ENCODE results near the gene SPEN. TPM values are rescaled to one million over a fixed set of nuclear protein-coding genes. Genes with fewer than 3 reads are reported as not detected.
"Not testable (repeated sequence)": the region's sequence is repeated elsewhere in the genome, so short reads cannot be mapped to it uniquely, and the experiment has no call there.

Gene SPEN
- total RNA-seq, 4 donors from 2014 or later, result 34.6 to 49.9 (median 44.7) TPM

DNA sequence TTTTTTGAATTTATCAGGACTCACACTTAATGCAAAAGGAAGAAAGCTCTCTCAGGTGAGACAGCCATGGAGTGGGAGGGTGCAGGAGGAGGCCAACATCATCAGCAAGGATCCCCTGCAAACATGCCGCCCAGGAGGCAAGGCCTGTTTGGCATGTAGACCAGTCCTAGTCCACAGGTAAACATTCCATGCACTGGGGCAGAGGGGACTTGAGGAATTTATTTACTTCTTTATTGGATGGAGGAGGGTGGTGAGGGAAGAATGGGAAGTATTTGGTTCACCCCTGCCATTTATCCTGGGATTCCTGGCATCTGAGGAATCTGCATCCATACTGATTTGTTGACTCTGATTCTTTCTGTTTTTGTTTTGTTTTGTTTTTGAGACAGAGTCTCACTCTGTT is 38.6 kb upstream of the SPEN start:
- H3K9me3 ChIP-seq, result no peaks in the 10 kb centered on the region
- H3K27me3 ChIP-seq, result no peaks in the 10 kb centered on the region
- WGBS, result 100% methylated on average over 1 of the region's 1 CpG
- no peaks in the 10 kb centered on the region for H3K4me1 ChIP-seq
- no peak overlapping the region for H3K27ac ChIP-seq (replicated peaks in 1 of 4)
- TF ChIP-seq POLR2AphosphoS5 (IDR thresholded peaks at IDR 0.05), result no peak
- no peak for TF ChIP-seq POLR2A (IDR thresholded peaks at IDR 0.05; ENCODE audit: low read depth)
- no peak for TF ChIP-seq EP300 (IDR thresholded peaks at IDR 0.05)
- TF ChIP-seq, protein P1, sequence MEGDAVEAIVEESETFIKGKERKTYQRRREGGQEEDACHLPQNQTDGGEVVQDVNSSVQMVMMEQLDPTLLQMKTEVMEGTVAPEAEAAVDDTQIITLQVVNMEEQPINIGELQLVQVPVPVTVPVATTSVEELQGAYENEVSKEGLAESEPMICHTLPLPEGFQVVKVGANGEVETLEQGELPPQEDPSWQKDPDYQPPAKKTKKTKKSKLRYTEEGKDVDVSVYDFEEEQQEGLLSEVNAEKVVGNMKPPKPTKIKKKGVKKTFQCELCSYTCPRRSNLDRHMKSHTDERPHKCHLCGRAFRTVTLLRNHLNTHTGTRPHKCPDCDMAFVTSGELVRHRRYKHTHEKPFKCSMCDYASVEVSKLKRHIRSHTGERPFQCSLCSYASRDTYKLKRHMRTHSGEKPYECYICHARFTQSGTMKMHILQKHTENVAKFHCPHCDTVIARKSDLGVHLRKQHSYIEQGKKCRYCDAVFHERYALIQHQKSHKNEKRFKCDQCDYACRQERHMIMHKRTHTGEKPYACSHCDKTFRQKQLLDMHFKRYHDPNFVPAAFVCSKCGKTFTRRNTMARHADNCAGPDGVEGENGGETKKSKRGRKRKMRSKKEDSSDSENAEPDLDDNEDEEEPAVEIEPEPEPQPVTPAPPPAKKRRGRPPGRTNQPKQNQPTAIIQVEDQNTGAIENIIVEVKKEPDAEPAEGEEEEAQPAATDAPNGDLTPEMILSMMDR (IDR thresholded peaks at IDR 0.05), result no peak
- no peak overlapping the region for H3K4me3 ChIP-seq
- H3K36me3 ChIP-seq, result no peaks in the 10 kb centered on the region
- intact Hi-C loops (cut with DNase I), result no loop called here
- DNase-seq (ENCODE audit: extremely low spot score), result no peak

DNA sequence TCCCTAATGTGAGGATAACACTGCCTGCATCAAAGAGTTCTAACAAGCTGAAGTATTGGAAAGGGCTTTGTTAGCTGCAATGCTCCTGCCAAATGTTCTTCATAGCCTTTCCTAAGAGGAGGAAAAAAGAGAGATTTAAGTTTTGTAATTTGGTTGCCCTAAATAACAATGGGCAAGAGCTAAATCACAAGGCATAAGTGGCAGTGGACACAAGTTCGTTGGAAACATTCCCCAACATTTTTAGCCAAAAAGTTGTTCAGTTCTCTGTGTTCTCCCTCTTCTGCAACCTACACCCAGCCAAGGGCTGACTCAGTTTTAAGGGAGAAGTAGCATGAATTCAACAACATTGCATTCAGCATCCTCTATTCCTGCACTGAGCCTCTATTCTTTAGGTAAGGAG is 37.4 kb upstream of the SPEN start:
- H3K9me3 ChIP-seq, result no peaks in the 10 kb centered on the region
- no peak overlapping the region for H3K4me3 ChIP-seq
- DNase-seq (ENCODE audit: extremely low spot score), result no peak

DNA sequence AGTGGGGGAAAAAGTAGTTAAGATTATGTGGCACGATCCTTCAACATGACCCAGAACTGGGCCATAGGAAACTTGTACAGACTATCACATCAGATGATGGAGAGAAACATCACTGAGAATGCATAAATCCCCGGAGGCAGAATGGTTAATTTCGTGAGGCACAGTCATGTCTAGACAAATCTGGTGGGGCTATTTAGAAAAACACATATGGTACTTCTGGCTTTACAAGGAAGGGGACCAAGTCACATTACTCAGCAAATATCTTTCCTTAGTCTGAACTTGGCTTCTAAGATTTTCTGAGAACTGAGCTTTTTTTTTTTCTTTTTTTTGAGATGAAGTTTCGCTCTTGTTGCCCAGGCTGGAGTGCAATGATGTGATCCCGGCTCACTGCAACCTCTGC is 30.8 kb upstream of the SPEN start:
- intact Hi-C loops (cut with DNase I), result no loop called here
- peaks cover 4 to 11% (median 7%) of the 10 kb centered on the region in 4 donors for H3K4me1 ChIP-seq
- no peak overlapping the region for H3K27ac ChIP-seq (replicated peaks in 1 of 4)
- no peak for DNase-seq (ENCODE audit: extremely low spot score)
- 92% methylated on average over 5 of the region's 5 CpGs for WGBS
- TF ChIP-seq EP300 (IDR thresholded peaks at IDR 0.05) (no peak), POLR2AphosphoS5 (IDR thresholded peaks at IDR 0.05) (no peak)
- no peaks in the 10 kb centered on the region for H3K27me3 ChIP-seq
- H3K4me3 ChIP-seq, result no peak overlapping the region
- no peaks in the 10 kb centered on the region for H3K9me3 ChIP-seq
- H3K36me3 ChIP-seq, result no peaks in the 10 kb centered on the region

More for the DNA sequence above, 37.4 kb upstream of the SPEN start:
- TF ChIP-seq, protein P1 (IDR thresholded peaks at IDR 0.05), result no peak
- TF ChIP-seq POLR2A (IDR thresholded peaks at IDR 0.05; ENCODE audit: low read depth), result no peak
- TF ChIP-seq POLR2AphosphoS5 (IDR thresholded peaks at IDR 0.05), result no peak
- no peak for TF ChIP-seq EP300 (IDR thresholded peaks at IDR 0.05)
- H3K4me1 ChIP-seq, result no peaks in the 10 kb centered on the region
- peak overlapping the region in 2 of 4 donors; percentile 13 to 23 for H3K27ac ChIP-seq (replicated peaks in 1 of 4)
- H3K36me3 ChIP-seq, result no peaks in the 10 kb centered on the region
- no peaks in the 10 kb centered on the region for H3K27me3 ChIP-seq
- WGBS, result 59% methylated on average over 1 of the region's 1 CpG
- intact Hi-C loops (cut with DNase I), result no loop called here

DNA sequence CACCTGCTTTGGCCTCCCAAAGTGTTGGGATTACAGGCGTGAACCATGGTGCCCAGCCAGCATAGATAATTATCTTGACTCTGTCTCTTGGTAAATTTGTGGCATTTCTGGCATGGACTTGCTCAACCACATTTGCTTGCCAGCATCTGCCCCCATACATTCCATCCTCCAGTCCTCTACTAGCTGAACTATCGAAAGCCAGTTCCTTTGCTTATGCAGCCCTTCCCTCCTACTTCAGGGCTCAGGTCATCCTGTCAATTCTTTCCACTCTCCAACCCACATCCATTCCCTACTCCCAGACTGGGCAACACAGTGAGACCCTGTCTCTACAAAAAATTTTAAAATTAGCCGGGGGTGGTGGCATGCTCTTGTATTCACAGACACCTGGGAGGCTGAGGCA is 27.0 kb upstream of the SPEN start:
- H3K27me3 ChIP-seq, result no peaks in the 10 kb centered on the region
- H3K9me3 ChIP-seq, result no peaks in the 10 kb centered on the region
- TF ChIP-seq POLR2AphosphoS5 (IDR thresholded peaks at IDR 0.05), result no peak
- H3K4me3 ChIP-seq, result no peak overlapping the region
- H3K36me3 ChIP-seq, result no peaks in the 10 kb centered on the region
- intact Hi-C loops (cut with DNase I), result no loop called here
- H3K27ac ChIP-seq (replicated peaks in 1 of 4), result no peak overlapping the region
- WGBS, result 90% methylated on average over 3 of the region's 3 CpGs
- H3K4me1 ChIP-seq, result peaks cover 4 to 13% (median 10%) of the 10 kb centered on the region in 4 donors
- DNase-seq (ENCODE audit: extremely low spot score), result no peak

DNA sequence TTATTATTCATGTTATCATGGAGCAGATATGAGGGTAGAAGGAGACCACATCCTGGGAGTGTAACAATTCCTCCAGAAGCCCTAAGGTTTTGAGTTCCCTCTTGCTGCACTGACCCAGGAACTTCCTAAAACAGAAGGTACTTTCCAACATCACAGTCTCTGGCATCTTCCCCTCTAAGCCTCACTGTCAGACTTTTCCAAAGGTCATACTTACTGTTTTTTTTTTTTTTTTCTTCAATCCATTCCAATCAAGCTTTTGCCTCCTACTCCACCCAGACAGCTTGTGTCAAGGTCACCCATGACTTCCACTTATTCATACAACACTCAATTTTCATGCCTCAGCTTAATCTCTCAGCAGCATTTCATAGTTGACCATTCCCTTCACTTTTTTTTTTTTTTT is 21.7 kb upstream of the SPEN start:
- TF ChIP-seq POLR2AphosphoS5 (IDR thresholded peaks at IDR 0.05), result no peak
- TF ChIP-seq, protein P1 (IDR thresholded peaks at IDR 0.05), result no peak
- TF ChIP-seq EP300 (IDR thresholded peaks at IDR 0.05), result no peak
- TF ChIP-seq POLR2A (IDR thresholded peaks at IDR 0.05; ENCODE audit: low read depth), result no peak
- intact Hi-C loops (cut with DNase I), result no loop called here
- Histone ChIP-seq H3K36me3 (no peaks in the 10 kb centered on the region), H3K27ac (replicated peaks in 1 of 4) (peak overlapping the region in 3 of 4 donors; percentile 44 to 59 (median 51)), H3K4me1 (peaks cover 0 to 27% (median 18%) of the 10 kb centered on the region in 4 donors), H3K9me3 (no peaks in the 10 kb centered on the region), H3K4me3 (no peak overlapping the region), H3K27me3 (no peaks in the 10 kb centered on the region)
- no peak for DNase-seq (ENCODE audit: extremely low spot score)

DNA sequence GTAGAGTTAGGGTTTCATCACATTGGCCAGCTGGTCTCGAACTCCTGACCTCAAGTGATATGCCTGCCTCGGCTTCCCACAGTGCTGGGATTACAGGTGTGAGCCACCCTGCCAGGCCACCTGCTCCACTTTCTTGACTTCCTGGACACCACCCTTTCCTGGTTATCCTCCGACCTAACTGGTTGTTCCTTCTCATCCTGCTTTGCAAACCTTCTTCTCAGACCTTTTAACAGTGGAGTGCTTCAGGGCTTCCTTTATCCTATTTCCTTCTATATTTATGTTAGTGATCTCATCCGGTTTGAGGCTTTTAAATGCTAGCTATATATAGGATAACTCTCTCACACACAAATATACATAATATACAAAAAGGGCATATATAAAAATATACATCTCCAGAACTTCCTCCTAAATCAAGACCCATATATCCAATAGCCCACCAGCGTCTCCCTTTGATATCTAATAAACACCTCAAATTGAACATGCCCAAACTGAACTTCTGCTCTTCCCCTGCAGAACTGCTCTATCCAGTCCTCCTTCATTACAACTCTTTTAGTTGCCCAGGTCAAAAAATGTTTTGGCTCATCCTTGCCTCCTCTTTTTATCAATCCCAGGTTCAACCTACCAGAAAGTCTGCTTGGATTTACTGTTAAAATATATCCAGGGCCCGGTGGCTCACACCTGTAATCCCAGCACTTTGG is 20.5 kb upstream of the SPEN start:
- Histone ChIP-seq H3K36me3 (no peaks in the 10 kb centered on the region), H3K4me1 (peaks cover 0 to 38% (median 28%) of the 10 kb centered on the region in 4 donors), H3K4me3 (no peak overlapping the region), H3K9me3 (no peaks in the 10 kb centered on the region), H3K27ac (replicated peaks in 1 of 4) (no peak overlapping the region), H3K27me3 (no peaks in the 10 kb centered on the region)
- 87% methylated on average over 4 of the region's 6 CpGs for WGBS
- intact Hi-C loops (cut with DNase I), result no loop called here
- TF ChIP-seq EP300 (IDR thresholded peaks at IDR 0.05) (no peak), POLR2A (IDR thresholded peaks at IDR 0.05; ENCODE audit: low read depth) (no peak), POLR2AphosphoS5 (IDR thresholded peaks at IDR 0.05) (no peak)
- TF ChIP-seq, protein P1 (IDR thresholded peaks at IDR 0.05), result no peak
- no peak for DNase-seq (ENCODE audit: extremely low spot score)

DNA sequence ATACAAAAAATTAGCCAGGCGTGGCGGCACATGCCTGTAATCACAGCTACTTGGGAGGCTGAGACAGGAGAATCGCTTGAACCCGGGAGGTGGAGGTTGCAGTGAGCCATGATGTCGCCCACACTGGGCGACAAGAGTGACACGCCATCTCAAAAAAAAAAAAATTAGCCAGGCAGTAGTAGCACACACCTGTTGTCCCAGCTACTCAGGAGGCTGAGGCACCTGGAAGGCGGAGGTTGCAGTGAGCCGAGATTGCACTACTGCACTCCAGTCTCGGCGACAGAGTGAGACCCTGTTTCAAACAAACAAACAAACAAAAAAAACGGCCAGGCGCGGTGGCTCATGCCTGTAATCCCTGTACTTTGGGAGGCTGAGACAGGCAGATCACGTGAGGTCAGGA is 19.9 kb upstream of the SPEN start:
- H3K4me3 ChIP-seq; H3K9me3 ChIP-seq; DNase-seq (ENCODE audit: extremely low spot score); H3K36me3 ChIP-seq; H3K27me3 ChIP-seq; intact Hi-C loops (cut with DNase I); H3K27ac ChIP-seq (replicated peaks in 1 of 4): not testable (repeated sequence)
- H3K4me1 ChIP-seq, result peaks cover 5 to 44% (median 35%) of the 10 kb centered on the region in 4 donors
- 96% methylated on average over 11 of the region's 15 CpGs for WGBS

DNA sequence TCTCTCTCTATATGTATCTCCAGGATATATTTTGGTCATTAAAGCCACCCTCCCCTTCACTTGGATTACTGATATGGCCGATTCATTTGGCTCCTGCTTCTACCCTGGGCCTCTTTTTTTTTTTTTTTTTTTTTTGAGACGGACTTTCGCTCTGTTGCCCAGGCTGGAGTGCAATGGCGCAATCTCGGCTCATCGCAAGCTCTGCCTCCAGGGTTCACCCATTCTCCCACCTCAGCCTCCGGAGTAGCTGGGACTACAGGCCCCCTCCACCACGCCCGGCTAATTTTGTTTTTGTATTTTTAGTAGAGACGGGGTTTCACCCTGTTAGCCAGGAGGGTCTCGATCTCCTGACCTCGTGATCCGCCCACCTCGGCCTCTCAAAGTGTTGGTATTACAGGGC is 18.6 kb upstream of the SPEN start:
- H3K27me3 ChIP-seq; intact Hi-C loops (cut with DNase I); H3K4me3 ChIP-seq; H3K9me3 ChIP-seq; H3K36me3 ChIP-seq; H3K27ac ChIP-seq (replicated peaks in 1 of 4); DNase-seq (ENCODE audit: extremely low spot score): not testable (repeated sequence)
- peaks cover 12 to 54% (median 43%) of the 10 kb centered on the region in 4 donors for H3K4me1 ChIP-seq
- 92% methylated on average over 14 of the region's 14 CpGs for WGBS

All from esophagus muscularis mucosa (tissue), 4 donors.